Fibroblast of the aortic adventitia (primary cell): ENCODE measurements around the gene SCARF2. TPM values are rescaled to one million over a fixed set of nuclear protein-coding genes. Genes with fewer than 3 reads are reported as not detected.

Source experiments
- DNase-seq: peaks from one replicate; pipeline ENCODE4 v3.0.0-alpha.2; 2010; ENCODE audit warnings: low read depth
- H3K4me3 ChIP-seq: 2 replicates; pipeline ENCODE4 v1.5.1; 2011; ENCODE audit warnings: low read depth, mild to moderate bottlenecking, control low read depth, low read length, moderate library complexity
- CTCF ChIP-seq: IDR thresholded peaks from 2 replicates; pipeline ENCODE4 v1.5.1; 2011; ENCODE audit warnings: mild to moderate bottlenecking, low read length, control low read depth, inconsistent platforms; ENCODE audit not compliant: insufficient read depth
- total RNA-seq: library from RNA; depleted of rRNA; stranded (reverse); fragments of >200 nt; gene quantifications from 2 replicates; pipeline ENCODE4 v1.2.3, GENCODE V29; 2012; ENCODE audit warnings: low replicate concordance

The SCARF2 gene
- total RNA-seq, 1 donor: 11.8 TPM

DNA sequence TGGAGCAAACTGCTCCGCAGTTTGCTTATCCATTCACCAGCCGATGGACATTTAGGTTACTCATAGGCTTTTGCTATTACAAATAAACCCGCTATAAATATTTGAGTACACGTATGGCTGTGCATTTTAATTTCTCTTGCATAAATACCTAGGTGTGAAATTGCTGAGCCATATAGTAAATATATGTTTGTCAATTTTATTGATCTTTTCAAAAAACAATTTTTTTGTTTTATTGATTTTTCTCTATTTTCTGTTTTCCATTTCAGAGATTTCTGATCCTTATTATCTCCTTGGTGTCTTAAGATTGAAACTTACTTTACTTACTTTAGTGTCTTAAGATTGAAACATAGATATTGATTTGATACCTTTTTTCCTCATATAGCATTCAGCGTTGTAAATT, 39.2 kb downstream of the SCARF2 start:
- no peak overlapping the region for H3K4me3 ChIP-seq
- TF ChIP-seq CTCF: no peak
- no peak for DNase-seq

DNA sequence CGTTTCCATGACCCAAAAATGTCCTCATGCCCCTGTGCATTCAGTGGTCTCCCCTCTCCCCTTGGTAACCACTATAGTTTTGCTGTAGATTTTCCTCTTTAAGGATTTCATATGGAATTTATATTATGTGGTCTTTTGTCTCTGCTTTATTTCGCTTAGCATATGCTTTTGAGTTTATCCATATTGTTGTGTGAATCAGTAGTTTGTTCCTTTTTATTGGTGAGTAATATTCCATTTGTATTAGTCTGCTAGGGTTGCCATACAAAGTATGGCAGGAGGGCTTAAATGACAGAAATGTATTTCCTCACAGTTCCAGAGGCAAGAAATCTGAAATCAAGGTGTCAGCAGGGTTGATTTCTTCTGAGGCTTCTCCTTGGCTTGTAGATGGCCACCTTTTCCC, 40.1 kb downstream of the SCARF2 start:
- TF ChIP-seq CTCF: no peak
- no peak overlapping the region for H3K4me3 ChIP-seq
- DNase-seq: no peak

DNA sequence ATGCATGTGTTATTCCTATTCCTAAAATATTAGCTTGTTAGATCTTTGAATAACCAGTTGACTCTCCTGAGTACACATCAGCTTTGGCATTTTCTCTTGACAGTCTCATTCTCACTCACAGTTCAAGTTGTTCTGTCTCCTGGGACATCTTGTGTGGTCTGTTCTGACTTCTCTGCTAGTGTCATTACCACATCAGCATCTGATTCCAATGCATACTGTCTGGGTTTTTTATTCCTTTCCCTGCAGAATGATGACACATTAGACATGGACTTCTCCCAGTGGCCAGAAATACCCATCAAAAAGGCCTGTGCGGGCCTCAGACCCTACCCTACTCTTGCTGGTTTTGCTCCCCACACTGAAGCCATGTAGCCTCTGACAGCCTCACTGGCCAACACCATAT, 41.0 kb downstream of the SCARF2 start:
- peak; percentile 8 for DNase-seq
- H3K4me3 ChIP-seq: no peak overlapping the region
- no peak for TF ChIP-seq CTCF

DNA sequence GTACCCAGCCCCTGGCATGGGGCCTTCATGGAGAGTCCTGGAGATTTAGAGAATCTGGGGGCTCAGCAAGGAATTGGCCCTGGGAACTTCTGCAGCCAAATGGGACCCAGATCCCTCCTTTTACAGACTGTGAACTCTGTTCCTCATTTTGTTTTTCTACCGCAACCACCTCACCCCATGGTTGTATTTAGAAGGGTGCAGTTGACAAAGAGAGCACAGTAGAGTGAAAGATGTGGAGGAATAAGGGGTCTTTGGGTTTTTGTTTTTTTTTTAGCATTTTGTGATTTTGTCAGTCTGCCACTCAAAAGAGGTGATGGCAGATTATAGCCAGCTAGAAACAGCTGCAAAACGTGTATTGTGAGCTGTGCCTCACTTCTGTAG, 41.7 kb downstream of the SCARF2 start:
- TF ChIP-seq CTCF: no peak
- H3K4me3 ChIP-seq: no peak overlapping the region
- DNase-seq: no peak

DNA sequence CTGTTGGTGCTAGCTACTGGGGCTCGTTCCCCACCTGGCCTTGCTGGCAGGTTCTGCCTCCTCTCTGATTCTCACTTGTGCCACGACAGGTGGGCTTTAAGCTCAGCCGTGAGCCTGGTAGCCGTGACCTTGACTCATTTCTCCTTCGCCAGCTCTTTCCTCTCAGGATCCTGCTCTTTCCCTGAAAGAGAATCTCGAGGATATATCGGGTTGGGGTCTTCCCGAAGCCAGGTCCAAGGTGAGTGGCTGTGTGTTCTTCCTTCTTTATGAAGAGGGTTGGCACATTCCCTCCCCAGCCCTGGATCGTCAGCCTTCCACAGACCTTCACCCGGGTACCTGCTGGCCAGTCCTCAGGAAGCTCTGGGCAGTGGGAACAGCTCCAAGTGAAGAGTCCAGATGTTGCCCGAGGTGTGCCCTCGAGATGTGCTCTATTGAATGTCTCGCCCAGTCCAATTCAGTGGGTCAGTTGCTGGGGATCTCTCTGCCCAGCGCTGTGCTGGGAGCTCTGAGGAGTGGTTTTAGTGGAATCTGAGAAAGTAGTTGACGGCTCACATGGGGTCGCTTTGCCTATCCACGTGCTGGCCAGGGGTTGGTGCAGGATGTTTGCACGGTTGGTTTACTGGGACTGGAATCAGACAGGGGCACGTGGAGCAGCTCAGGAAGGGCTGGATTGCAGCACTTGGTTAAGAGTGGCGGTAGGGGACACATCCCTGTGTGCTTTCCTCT, 42.3 kb downstream of the SCARF2 start:
- no peak for DNase-seq
- no peak for TF ChIP-seq CTCF
- peak overlapping the region; percentile 83 for H3K4me3 ChIP-seq

- no peak for TF ChIP-seq CTCF
- DNase-seq: peak; percentile 92
- peak within 1 kb of the TSS; percentile 83 for H3K4me3 ChIP-seq
These were observed 43.7 kb downstream of the SCARF2 start, which contains the start of gene ZNF74 for GRCh38 chr22:20393705-20394476. Gene ZNF74, plus strand, starts transcription at chr22:20394151. Its CDS starts 478 bp downstream, at chr22:20394629.
